DOHH2 (cell line): ENCODE measurements around the gene PPIL1.

Experiments used
- H3F3A ChIP-seq: fragments of 200-600 bp; sonication (generic), shearing (Covaris generic); 2 replicates; pipeline ENCODE4 v1.6.0; 2016; ENCODE audit warnings: antibody characterized with exemption, mild to moderate bottlenecking; ENCODE audit not compliant: control insufficient read depth, insufficient read depth
- H3K27ac ChIP-seq: fragments of 200-600 bp; sonication (generic); 2 replicates; pipeline ENCODE4 v1.5.1; 2014; ENCODE audit warnings: low read depth, mild to moderate bottlenecking, low read length, moderate library complexity
- H3K27me3 ChIP-seq: fragments of 200-600 bp; sonication (generic); 2 replicates; pipeline ENCODE4 v1.6.1; 2014; ENCODE audit warnings: mild to moderate bottlenecking, low read length, mixed read lengths; ENCODE audit not compliant: control insufficient read depth
- H3K36me3 ChIP-seq: fragments of 200-600 bp; sonication (generic); 2 replicates; pipeline ENCODE4 v1.6.1; 2014; ENCODE audit warnings: mild to moderate bottlenecking, low read length, moderate library complexity, mixed read lengths; ENCODE audit not compliant: control insufficient read depth
- H3K4me1 ChIP-seq: fragments of 200-600 bp; sonication (generic); 2 replicates; pipeline ENCODE4 v1.6.1; 2014; ENCODE audit warnings: mild to moderate bottlenecking, low read length, mixed read lengths; ENCODE audit not compliant: control insufficient read depth
- H3K4me2 ChIP-seq: fragments of 200-600 bp; sonication (generic); 2 replicates; pipeline ENCODE4 v1.6.0; 2014; ENCODE audit warnings: mild to moderate bottlenecking, low read length, moderate library complexity
- H3K4me3 ChIP-seq: fragments of 200-600 bp; sonication (generic); 2 replicates; pipeline ENCODE4 v1.5.1; 2014; ENCODE audit warnings: mild to moderate bottlenecking, low read length, mixed read lengths
- H3K79me2 ChIP-seq: fragments of 200-600 bp; sonication (generic); 2 replicates; pipeline ENCODE4 v1.6.1; 2014; ENCODE audit warnings: mild to moderate bottlenecking, low read length, mixed read lengths; ENCODE audit not compliant: control insufficient read depth
- H3K9me2 ChIP-seq: fragments of 200-600 bp; sonication (generic); replicated peaks from 2 replicates; pipeline ENCODE4 v1.6.1; 2014; ENCODE audit warnings: mild to moderate bottlenecking, low read length, mixed read lengths; ENCODE audit not compliant: control insufficient read depth
- H3K9me3 ChIP-seq: fragments of 200-600 bp; sonication (generic); 2 replicates; pipeline ENCODE4 v1.6.1; 2014; ENCODE audit warnings: antibody characterized with exemption, low read length, mixed read lengths; ENCODE audit not compliant: control insufficient read depth, insufficient read depth
- H4K20me1 ChIP-seq: fragments of 200-600 bp; sonication (generic); 2 replicates; pipeline ENCODE4 v1.6.0; 2014; ENCODE audit warnings: low read depth, mild to moderate bottlenecking, antibody characterized with exemption, low read length, moderate library complexity; ENCODE audit not compliant: control insufficient read depth, insufficient read depth
- CTCF ChIP-seq: fragments of 200-600 bp; sonication (generic); IDR thresholded peaks from one replicate; pipeline ENCODE4 v1.5.1; 2014; ENCODE audit warnings: antibody characterized with exemption, mild to moderate bottlenecking, low read depth, low read length; ENCODE audit not compliant: poor library complexity, severe bottlenecking
- EZH2phosphoT487 ChIP-seq: fragments of 200-600 bp; sonication (generic); IDR thresholded peaks from 2 replicates; pipeline ENCODE4 v1.6.1; 2017; ENCODE audit warnings: borderline replicate concordance, mild to moderate bottlenecking, antibody characterized with exemption, low read length, moderate library complexity, mixed read lengths

PPIL1 gene

GRCh38 chr6:36834576-36835341 is 39.8 kb downstream of the PPIL1 start:
- no peaks in the 10 kb centered on the region for H3F3A ChIP-seq
- H3K9me3 ChIP-seq: no peaks in the 10 kb centered on the region
- TF ChIP-seq CTCF (no peak), EZH2phosphoT487 (no peak)
- no peaks in the 10 kb centered on the region for H4K20me1 ChIP-seq
- no peaks in the 10 kb centered on the region for H3K36me3 ChIP-seq
- no peaks in the 10 kb centered on the region for H3K9me2 ChIP-seq
- no peak overlapping the region for H3K27ac ChIP-seq
- H3K27me3 ChIP-seq: peaks cover 39% of the 10 kb centered on the region
- no peaks in the 10 kb centered on the region for H3K79me2 ChIP-seq
- H3K4me1 ChIP-seq: no peaks in the 10 kb centered on the region; the same call in 1 of the 2 replicates
- H3K4me3 ChIP-seq: no peak overlapping the region
- no peak overlapping the region for H3K4me2 ChIP-seq

GRCh38 chr6:36833182-36833789 is 41.3 kb downstream of the PPIL1 start:
- H3K9me3 ChIP-seq: no peaks in the 10 kb centered on the region
- no peak overlapping the region for H3K27ac ChIP-seq
- no peaks in the 10 kb centered on the region for H3F3A ChIP-seq
- no peaks in the 10 kb centered on the region for H3K79me2 ChIP-seq
- no peaks in the 10 kb centered on the region for H3K9me2 ChIP-seq
- H3K27me3 ChIP-seq: peaks cover 26% of the 10 kb centered on the region
- no peaks in the 10 kb centered on the region for H4K20me1 ChIP-seq
- no peak overlapping the region for H3K4me3 ChIP-seq
- no peaks in the 10 kb centered on the region for H3K36me3 ChIP-seq
- H3K4me2 ChIP-seq: no peak overlapping the region
- no peaks in the 10 kb centered on the region for H3K4me1 ChIP-seq
- TF ChIP-seq EZH2phosphoT487: no peak
- TF ChIP-seq CTCF: no peak

GRCh38 chr6:36832313-36832712 is 42.3 kb downstream of the PPIL1 start:
- Histone ChIP-seq H3K27me3 (peaks cover 18% of the 10 kb centered on the region), H3K4me2 (no peak overlapping the region), H3K79me2 (no peaks in the 10 kb centered on the region), H3K9me2 (no peaks in the 10 kb centered on the region), H3K4me1 (no peaks in the 10 kb centered on the region), H3F3A (no peaks in the 10 kb centered on the region), H3K36me3 (no peaks in the 10 kb centered on the region), H3K4me3 (no peak overlapping the region), H3K27ac (no peak overlapping the region), H3K9me3 (no peaks in the 10 kb centered on the region), H4K20me1 (no peaks in the 10 kb centered on the region)
- TF ChIP-seq CTCF (no peak), EZH2phosphoT487 (no peak)
